ENCODE results near the gene OBP2B. TPM values are rescaled to one million over a fixed set of nuclear protein-coding genes. Genes with fewer than 3 reads are reported as not detected.

Gene OBP2B
- total RNA-seq, 3 donors from 2014 or later (not counting 1 experiment from before 2014, with no cell fraction given): not detected

DNA sequence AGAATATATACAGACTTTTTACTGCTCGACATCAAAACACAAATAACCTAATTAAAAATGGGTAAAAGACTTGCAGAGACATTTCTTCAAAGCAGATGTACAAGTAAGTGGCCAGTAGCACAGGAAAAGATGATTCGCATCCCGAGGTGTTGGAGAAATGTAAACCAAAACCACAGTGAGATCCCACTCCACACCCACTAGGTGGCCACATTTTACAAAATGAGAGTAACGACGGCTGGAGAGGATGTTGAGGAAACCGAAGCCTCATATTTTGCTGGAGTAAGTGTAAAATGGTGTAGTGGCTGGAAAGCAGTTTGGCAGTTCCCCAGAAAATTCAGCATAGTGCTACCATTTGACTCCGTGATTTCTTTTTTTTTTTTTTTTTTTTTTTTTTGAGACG is 24.1 kb downstream of the OBP2B start:
- ATAC-seq (peak; percentile 57 to 77 (median 70)), DNase-seq (peak; percentile 43 to 76)
- no peaks in the 10 kb centered on the region for H3K9me3 Mint-ChIP-seq
- H3K27ac Mint-ChIP-seq: peak overlapping the region; percentile 62 to 78
- TF ChIP-seq, protein P1, sequence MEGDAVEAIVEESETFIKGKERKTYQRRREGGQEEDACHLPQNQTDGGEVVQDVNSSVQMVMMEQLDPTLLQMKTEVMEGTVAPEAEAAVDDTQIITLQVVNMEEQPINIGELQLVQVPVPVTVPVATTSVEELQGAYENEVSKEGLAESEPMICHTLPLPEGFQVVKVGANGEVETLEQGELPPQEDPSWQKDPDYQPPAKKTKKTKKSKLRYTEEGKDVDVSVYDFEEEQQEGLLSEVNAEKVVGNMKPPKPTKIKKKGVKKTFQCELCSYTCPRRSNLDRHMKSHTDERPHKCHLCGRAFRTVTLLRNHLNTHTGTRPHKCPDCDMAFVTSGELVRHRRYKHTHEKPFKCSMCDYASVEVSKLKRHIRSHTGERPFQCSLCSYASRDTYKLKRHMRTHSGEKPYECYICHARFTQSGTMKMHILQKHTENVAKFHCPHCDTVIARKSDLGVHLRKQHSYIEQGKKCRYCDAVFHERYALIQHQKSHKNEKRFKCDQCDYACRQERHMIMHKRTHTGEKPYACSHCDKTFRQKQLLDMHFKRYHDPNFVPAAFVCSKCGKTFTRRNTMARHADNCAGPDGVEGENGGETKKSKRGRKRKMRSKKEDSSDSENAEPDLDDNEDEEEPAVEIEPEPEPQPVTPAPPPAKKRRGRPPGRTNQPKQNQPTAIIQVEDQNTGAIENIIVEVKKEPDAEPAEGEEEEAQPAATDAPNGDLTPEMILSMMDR (IDR thresholded peaks at IDR 0.05): no peak
- no peaks in the 10 kb centered on the region for H3K36me3 Mint-ChIP-seq
- intact Hi-C loops (cut with micrococcal nuclease): loop anchor here (10.0 kb wide), 1 partner anchor 190 kb away; the partner anchor contains the start of genes STKLD1 and SURF4
- WGBS (ENCODE audit: insufficient coverage): 0% methylated on average over 3 of the region's 8 CpGs
- H3K36me3 ChIP-seq (ENCODE audit: control insufficient read depth, insufficient read depth, low read length): no peaks in the 10 kb centered on the region
- H3K27ac ChIP-seq (ENCODE audit: low read length): no peak overlapping the region
- peak overlapping the region; percentile 80 for H3K4me3 Mint-ChIP-seq
- peaks cover 19% of the 10 kb centered on the region for H3K4me1 ChIP-seq (ENCODE audit: control insufficient read depth, insufficient read depth, low read length)
- H3K27me3 ChIP-seq (ENCODE audit: control insufficient read depth, insufficient read depth, low read length): no peaks in the 10 kb centered on the region
- H3K9me3 ChIP-seq (ENCODE audit: control insufficient read depth, insufficient read depth, low read length): no peaks in the 10 kb centered on the region
- H3K4me3 ChIP-seq (ENCODE audit: low read length): no peak overlapping the region
- H3K27me3 Mint-ChIP-seq (ENCODE audit: low read depth in 2 of 2): peaks cover 18 to 20% of the 10 kb centered on the region in 2 donors
- peaks cover 19% of the 10 kb centered on the region in 2 donors for H3K4me1 Mint-ChIP-seq

GRCh38 chr9:133182151-133182550 is 26.9 kb downstream of the OBP2B start:
- Histone ChIP-seq H3K4me1 (ENCODE audit: control insufficient read depth, insufficient read depth, low read length) (peaks cover 19% of the 10 kb centered on the region), H3K27me3 (ENCODE audit: control insufficient read depth, insufficient read depth, low read length) (no peaks in the 10 kb centered on the region), H3K27ac (ENCODE audit: low read length) (no peak overlapping the region), H3K4me3 (ENCODE audit: low read length) (no peak overlapping the region), H3K9me3 (ENCODE audit: control insufficient read depth, insufficient read depth, low read length) (no peaks in the 10 kb centered on the region), H3K36me3 (ENCODE audit: control insufficient read depth, insufficient read depth, low read length) (no peaks in the 10 kb centered on the region)
- Mint-ChIP-seq H3K36me3 (no peaks in the 10 kb centered on the region), H3K4me3 (no peak overlapping the region), H3K9me3 (no peaks in the 10 kb centered on the region), H3K27ac (no peak overlapping the region), H3K4me1 (peaks cover 19% of the 10 kb centered on the region in 2 donors), H3K27me3 (ENCODE audit: low read depth in 2 of 2) (peaks cover 10 to 13% of the 10 kb centered on the region in 2 donors)
- intact Hi-C loops (cut with micrococcal nuclease): loop anchor here (10.0 kb wide), 1 partner anchor 193 kb away; the partner anchor contains the start of genes STKLD1 and SURF4
- no peak for DNase-seq
- WGBS (ENCODE audit: insufficient coverage): 84% methylated on average over 5 of the region's 5 CpGs
- TF ChIP-seq, protein P1 (IDR thresholded peaks at IDR 0.05): no peak
- no peak for ATAC-seq

DNA sequence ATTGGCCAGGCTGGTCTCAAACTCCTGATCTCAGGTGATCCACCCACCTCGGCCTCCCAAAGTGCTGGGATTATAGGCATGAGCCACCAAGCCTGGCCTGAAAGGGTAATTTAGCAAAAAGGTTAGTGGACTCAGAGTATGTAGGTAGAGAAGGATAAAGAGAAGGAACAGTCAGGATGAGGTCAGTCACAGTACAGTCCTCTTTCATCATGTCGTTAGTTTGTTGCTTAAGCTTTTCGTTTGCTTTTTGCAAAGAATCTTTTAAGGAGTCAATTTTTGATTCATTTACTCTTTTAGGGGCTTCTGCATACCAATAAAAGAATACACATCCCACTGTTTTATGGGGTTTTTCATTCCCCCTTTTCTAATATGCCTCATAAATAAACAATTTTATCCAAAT is 27.5 kb downstream of the OBP2B start:
- no peaks in the 10 kb centered on the region for H3K27me3 ChIP-seq (ENCODE audit: control insufficient read depth, insufficient read depth, low read length)
- H3K36me3 Mint-ChIP-seq: no peaks in the 10 kb centered on the region
- H3K9me3 ChIP-seq (ENCODE audit: control insufficient read depth, insufficient read depth, low read length): no peaks in the 10 kb centered on the region
- no peak overlapping the region for H3K27ac Mint-ChIP-seq
- TF ChIP-seq, protein P1 (IDR thresholded peaks at IDR 0.05): no peak
- H3K4me3 ChIP-seq (ENCODE audit: low read length): no peak overlapping the region
- ATAC-seq: no peak
- no peak for DNase-seq
- no peaks in the 10 kb centered on the region for H3K36me3 ChIP-seq (ENCODE audit: control insufficient read depth, insufficient read depth, low read length)
- H3K4me1 ChIP-seq (ENCODE audit: control insufficient read depth, insufficient read depth, low read length): peaks cover 19% of the 10 kb centered on the region
- H3K27me3 Mint-ChIP-seq (ENCODE audit: low read depth in 2 of 2): peaks cover 10 to 13% of the 10 kb centered on the region in 2 donors
- intact Hi-C loops (cut with micrococcal nuclease): loop anchor here (10.0 kb wide), 1 partner anchor 193 kb away; the partner anchor contains the start of genes STKLD1 and SURF4
- H3K4me1 Mint-ChIP-seq: peaks cover 19% of the 10 kb centered on the region in 2 donors
- H3K9me3 Mint-ChIP-seq: no peaks in the 10 kb centered on the region
- no peak overlapping the region for H3K4me3 Mint-ChIP-seq
- 90% methylated on average over 3 of the region's 3 CpGs for WGBS (ENCODE audit: insufficient coverage)
- H3K27ac ChIP-seq (ENCODE audit: low read length): no peak overlapping the region

- Histone ChIP-seq H3K36me3 (ENCODE audit: control insufficient read depth, insufficient read depth, low read length) (no peaks in the 10 kb centered on the region), H3K4me3 (ENCODE audit: low read length) (no peak overlapping the region), H3K27me3 (ENCODE audit: control insufficient read depth, insufficient read depth, low read length) (no peaks in the 10 kb centered on the region), H3K9me3 (ENCODE audit: control insufficient read depth, insufficient read depth, low read length) (no peaks in the 10 kb centered on the region), H3K4me1 (ENCODE audit: control insufficient read depth, insufficient read depth, low read length) (peaks cover 16% of the 10 kb centered on the region), H3K27ac (ENCODE audit: low read length) (no peak overlapping the region)
- 81% methylated on average over 4 of the region's 5 CpGs for WGBS (ENCODE audit: insufficient coverage)
- TF ChIP-seq, protein P1 (IDR thresholded peaks at IDR 0.05): no peak
- Mint-ChIP-seq H3K4me3 (no peak overlapping the region), H3K27me3 (ENCODE audit: low read depth in 2 of 2) (peaks cover 11 to 13% of the 10 kb centered on the region in 2 donors), H3K4me1 (peaks cover 14 to 15% of the 10 kb centered on the region in 2 donors), H3K36me3 (no peaks in the 10 kb centered on the region), H3K9me3 (no peaks in the 10 kb centered on the region), H3K27ac (no peak overlapping the region)
- DNase-seq: no peak
- intact Hi-C loops (cut with micrococcal nuclease): loop anchor here (1.0 to 10.0 kb wide), 2 partner anchors 78 to 194 kb away; partner anchors contain the start of genes STKLD1 and SURF4
- no peak for ATAC-seq
These were observed 28.1 kb downstream of the OBP2B start for GRCh38 chr9:133180953-133181352.

All from natural killer cell (primary cell).